GM19099 (cell line): ENCODE measurements around the gene EDC3.
A peak's percentile ranks its signal among the peaks of the same experiment; 100 is the strongest.

Source experiments
- POLR2A ChIP-seq: IDR thresholded peaks from 3 replicates; pipeline ENCODE4 v1.6.1; 2011; ENCODE audit warnings: low read depth; ENCODE audit not compliant: insufficient read length; ENCODE audit errors: extremely low read depth

The EDC3 gene

DNA sequence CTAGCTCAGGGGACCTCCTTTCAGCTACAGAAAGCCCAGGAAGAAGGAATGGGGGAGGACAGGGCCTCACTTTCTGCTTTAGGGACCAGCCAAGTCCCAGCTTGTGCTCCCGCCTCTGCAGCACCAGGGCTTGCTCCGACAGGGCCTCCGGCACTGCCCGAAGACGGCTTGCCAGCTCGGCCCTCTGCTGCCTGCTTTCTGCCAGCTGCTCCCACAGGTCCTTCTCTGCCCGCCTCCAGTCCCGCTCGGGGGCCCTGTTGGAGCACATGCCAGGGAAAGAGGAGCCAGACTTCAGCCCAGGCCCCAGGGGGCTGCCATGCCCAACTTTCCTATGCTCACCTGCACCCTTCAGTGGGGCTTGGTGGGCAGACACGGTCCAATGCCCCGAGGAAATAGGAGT, 84.5 kb downstream of the EDC3 start:
- no peak for TF ChIP-seq POLR2A

DNA sequence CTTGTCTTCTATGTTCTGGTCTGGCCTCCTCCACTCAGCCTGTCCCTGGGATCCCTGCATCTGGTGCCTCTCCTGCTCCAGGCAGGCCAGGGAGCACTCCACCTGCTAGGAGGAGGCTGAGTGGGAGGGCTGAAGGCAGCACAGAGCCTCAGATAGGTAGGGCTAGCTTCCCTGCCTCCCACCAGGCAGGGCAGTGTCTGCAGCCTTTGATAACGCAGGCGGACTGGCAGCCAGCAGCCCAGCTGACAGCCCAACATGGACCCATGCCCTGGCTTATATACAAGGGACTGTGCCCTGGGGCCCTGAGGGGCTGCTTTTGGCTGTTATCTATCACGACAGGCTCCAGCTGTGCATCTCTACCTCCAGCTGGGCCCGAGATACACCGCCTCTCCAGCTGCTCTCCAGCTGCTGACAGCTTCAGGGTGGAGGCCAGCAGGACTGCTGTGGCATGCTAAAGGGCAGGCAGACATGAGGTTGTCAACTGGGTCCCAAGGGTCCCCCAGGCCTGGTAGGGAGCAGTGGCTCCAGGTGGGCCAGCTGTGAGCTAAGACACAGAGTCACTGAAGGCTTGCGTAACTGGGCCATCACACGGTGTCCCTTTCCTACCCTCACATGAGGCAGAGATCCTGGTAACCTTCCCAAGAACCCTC, 85.4 kb downstream of the EDC3 start:
- TF ChIP-seq POLR2A, result no peak

DNA sequence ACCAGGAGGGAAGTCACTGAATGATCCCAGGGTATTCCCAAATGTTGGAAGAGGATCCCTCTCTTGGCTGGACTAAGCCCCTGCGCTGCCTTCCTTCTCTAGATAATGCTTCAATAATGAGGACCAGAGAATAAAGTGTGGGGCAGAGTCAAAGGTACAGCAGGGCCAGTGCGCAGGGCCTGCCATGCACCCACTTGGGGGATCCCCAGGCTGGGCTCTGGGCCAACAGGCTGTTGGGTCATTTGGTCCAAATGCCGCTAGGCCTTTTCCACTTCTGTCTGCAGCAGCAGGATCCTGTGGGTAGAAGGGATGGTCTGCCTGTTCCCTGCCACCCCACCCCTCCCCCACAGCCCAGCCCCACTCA, 85.9 kb downstream of the EDC3 start:
- TF ChIP-seq POLR2A, result no peak

DNA sequence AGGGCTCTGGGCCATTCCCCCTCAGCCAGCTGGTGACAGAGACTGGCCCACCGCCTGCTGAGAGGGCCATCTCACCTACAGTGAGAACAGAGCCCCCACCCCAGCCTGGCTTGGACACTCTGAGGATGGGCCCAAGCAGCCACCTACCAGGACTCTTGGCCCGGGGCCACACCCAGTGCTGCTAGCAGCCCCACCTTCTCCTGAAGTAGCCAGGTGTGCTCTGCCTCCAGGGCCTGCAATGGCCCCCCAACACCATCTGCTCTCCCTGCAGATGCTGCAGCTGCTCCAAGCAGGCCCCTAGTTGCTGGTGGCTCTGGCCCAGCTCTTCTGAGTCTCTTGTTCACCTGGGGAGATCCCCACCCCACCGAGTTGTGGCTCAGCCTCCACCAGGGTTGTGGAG, 87.0 kb downstream of the EDC3 start:
- TF ChIP-seq POLR2A, result no peak

DNA sequence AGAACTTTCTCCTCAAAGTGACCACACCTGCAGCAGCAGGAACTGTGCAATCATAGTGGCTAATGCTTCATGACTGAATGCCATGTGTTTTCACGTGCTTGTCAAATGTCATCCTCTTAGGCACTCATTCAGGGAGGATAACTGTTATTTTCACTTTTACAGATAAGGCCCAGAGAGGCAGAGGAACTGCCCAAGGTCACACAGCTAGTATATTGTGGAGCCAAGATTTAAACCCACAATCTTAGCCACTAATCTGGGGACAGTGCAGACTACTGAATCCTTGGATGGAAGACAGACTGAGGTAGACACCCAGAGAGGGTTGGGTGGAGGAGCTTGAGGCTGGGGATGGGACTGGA, 90.1 kb downstream of the EDC3 start:
- no peak for TF ChIP-seq POLR2A

DNA sequence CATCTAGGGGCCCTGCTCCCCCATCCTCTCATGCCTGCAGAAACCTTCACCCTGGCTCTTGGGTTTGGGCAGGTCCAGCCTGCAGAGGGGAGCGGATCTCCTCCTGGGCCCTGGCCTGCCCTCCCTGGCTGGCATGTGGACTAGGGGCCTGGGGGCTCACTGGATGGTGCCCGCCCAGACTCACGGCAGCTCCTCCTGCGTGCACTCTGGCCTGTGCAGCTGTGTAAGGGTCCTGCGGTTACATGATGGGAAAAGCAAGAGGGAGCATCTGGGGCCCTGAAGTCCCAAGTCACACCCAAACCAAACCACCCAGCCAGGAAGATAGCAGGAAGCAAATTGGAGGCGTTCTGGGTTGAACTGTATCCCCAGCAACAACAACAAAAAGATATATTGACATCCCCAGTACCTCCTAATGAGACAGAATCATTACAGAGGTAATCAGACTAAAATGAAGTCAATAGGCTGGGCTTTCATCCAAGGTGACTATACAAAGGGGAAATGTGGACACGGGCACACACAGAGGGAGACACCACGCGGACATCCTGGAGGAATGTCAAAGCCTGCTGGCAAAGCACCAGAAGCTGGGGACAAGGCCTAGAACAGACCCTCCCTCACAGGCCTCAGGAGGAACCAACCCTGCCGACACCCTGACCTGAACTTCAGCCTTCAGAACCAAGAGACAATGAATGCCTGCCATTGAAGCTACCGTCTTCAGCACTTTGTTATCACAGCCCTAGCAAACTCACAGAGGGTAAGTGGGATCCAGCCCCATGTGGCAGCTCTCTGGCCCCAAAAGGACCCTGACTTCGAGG, 90.6 kb downstream of the EDC3 start:
- TF ChIP-seq POLR2A, result no peak

DNA sequence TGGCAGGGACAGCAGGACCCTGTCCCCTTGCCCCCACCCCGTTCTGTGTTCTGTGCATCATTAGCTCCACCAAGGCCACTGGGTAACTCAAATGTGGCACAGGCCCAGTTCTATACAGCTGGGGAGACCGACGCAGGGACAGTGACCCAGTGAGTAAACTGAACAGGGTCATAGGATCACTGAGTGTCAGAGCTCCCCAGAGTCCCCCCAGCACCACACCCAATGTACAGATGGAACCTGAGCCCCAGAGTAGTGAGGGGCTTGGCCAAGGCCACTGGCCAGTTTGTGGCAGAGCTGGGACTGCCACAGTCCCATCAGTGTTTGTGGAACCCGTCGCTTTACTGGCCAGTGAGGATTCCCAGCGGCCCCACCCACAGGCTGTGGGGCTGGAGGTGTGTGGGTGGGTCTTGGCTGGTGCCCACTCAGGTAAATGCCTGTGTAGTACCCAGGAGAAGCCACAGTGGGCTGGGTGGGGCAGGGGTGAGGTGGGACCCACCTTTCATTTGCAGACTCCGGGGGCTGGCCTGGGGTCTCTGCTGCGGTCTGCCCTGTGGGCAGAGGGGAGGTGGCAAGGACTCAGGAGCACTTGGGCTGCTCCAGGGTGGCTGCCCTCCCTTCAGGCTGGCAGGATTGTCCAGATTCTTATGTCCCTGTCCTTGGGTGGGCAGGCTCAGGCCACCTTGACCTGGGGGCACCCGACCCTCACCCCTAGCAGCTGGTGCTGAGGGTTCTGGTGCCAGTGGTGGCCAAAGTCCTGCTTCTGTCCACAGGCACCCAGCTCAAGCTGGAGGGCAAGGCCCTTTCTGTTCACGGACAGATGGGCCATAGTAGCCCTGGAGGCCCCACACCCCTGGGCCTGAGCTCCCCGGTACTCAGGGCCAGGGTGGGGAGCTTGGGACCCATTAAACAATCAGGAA, 91.8 kb downstream of the EDC3 start:
- TF ChIP-seq POLR2A, result no peak

DNA sequence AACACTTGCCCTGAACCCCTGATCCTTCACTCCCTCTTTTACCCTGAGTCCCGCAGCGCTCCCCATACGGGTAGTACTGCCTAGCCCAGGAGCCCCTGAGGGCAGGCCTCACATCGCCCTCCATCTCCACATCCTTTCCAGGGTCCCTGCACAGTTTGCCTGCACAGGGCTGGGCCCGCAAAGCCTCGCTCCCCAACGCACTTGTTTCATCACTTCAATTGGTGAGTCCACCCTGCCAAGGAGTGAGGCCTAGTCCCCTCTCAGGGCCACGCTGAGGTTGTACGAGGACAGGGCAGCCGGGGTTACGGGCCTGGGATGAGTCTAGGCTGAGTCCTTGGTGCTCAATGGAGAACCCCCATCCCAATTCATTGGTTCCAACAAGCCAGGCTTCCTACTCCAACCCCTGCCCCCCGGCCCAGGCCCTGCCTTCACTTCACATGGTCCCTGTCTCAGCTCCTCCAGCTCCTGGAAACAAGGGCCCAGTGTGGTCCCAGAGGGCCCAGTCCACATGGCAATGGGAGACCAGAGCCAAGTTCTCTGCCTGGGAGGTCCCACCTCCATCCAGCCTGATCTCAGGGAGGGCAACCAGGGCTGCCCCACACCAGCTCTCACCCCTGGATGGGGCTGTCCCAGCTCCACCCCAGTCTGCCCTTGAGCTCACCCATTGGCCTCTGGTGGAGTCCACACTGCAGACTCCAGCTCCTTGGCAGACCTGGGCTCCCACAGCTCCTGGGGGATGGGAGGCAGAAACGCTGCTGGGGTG, 92.6 kb downstream of the EDC3 start:
- TF ChIP-seq POLR2A, result no peak

DNA sequence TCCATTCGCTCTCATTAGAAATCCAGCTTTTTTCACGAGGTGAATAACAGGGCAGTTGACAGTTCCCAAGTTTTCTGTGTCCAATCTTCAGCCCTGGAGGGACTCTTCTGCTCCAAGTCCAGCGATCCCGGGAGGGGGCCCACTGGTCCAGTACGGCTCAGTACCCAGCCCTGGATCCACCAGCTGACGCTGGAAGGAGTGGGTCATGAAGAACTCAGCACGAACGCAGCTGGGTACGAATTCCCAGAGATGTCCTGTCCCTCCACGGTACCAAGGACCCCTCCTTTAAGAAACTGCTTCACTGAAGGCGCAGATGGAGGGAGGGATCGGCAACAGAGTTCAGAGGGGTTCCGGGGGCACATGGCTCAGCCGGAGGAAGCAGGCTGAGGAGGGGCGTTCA, 96.7 kb downstream of the EDC3 start:
- no peak for TF ChIP-seq POLR2A

DNA sequence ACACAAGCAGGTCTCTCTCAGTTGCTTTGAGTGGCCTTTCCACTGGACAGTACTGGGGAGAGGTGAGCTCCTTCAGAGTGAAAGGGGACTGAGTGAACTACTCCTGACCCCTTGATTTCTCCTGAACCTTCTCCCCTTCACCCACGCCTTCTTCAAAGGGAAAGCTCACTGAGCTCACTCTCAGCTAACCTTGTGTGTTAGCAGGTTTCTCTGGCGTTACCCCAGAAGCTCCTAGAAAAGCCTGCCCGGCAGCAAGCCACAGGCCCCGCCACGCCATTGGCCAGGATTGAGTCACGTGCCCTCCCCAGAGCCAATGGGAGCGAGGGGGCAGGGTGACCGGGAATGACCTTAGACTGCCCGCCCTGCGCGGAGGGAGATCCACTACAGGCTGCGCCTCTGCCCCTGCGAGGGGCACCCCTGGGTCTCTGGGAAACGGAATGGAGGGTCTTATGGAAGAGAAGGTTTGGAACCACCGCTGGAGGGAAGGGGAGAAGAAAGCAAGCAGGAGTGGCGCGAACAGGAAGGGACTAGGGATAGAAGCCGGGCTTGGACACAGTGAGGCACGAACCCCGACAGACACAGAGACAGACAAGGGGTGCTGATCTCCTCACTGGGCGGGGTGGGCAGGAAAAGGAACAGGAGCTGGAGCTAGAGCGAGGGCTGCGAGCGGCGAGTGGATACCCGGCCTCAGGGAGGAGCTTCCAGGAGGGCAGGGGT, 97.5 kb downstream of the EDC3 start:
- TF ChIP-seq POLR2A, result peak; percentile 65

DNA sequence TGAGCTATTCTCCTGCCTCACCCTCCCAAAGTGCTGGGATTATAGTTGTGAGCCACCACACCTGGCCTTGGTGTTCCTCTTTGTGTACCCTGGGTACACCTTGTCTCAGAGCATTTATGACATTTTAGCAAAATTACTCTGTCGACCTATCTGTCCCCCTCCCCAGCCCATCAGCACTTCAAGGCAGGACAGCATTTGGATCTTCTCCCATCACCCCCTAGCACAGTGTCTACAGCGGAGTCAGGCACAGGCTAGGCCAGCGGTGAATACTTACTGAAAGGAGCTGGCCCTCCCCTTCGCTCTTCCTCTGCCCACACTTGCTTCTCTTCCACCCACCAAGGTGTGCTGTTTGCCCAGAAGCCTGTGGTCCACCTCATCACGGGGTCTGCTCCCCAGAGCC, 100.6 kb downstream of the EDC3 start:
- no peak for TF ChIP-seq POLR2A

DNA sequence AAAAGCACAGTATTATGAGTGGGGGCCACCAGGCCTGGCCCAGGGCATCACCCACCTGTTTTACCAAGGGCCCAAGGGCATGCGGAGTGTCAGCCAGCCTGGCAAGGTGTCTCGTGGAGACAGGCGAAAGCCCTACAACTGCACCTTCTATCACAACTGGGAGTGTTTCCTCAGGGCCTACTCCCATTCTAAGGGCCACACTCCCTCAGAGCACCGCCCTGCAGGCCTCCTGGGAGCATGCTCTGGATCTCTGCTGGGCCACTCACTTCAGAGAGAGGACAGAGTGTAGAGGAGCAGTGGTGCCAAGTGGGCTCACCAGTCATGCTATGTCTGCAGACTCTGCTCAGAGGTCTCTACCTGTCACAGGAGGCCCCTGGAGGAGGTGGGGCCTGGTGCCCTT, 101.4 kb downstream of the EDC3 start:
- TF ChIP-seq POLR2A, result no peak

DNA sequence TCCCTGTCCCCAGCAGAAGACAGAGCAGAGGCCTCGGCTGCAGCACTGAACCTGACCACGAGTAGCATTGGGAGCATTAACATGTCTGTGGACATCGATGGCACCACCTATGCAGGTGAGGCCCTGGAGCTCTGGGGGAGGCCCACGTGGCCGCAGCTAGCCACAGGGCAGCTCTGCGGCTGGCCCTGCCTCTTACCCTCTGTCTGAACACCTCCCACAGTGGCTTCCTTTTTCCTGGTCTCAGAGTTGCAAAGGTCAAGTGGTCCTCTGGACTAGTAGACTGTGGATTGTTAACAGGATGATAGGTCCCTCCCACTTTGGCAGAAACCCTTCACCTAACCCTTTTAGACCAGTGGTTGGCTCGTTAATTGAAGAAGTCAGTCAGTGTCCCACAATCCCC, 102.7 kb downstream of the EDC3 start:
- no peak for TF ChIP-seq POLR2A

DNA sequence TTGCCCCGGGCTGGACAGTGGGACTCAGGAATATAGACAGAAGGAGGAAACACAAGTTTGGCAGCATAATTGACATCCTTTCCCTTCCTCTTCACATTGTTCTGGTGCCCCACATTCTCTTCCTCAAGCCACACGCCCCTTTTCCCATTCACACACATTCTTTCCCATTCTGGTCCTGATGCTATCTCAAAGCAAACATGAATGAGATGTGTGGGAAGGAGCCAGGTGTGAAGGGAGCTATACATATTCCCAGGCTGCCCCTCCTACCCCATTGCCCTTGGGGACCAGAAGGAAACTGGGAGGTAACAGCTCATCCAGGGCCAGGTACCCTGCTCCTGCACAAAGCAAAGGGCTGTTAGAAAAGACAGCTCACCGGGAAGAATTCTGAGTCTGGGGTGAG, 103.6 kb downstream of the EDC3 start:
- no peak for TF ChIP-seq POLR2A
